Measurements from ENCODE around the gene MARVELD1. TPM values are rescaled to one million over a fixed set of nuclear protein-coding genes. Genes with fewer than 3 reads are reported as not detected.

Gene MARVELD1
- total and polyA plus RNA-seq, 2 of the 13 experiments (the other 11 are each of a cell fraction or from before 2014, with no cell fraction given): not detected

DNA sequence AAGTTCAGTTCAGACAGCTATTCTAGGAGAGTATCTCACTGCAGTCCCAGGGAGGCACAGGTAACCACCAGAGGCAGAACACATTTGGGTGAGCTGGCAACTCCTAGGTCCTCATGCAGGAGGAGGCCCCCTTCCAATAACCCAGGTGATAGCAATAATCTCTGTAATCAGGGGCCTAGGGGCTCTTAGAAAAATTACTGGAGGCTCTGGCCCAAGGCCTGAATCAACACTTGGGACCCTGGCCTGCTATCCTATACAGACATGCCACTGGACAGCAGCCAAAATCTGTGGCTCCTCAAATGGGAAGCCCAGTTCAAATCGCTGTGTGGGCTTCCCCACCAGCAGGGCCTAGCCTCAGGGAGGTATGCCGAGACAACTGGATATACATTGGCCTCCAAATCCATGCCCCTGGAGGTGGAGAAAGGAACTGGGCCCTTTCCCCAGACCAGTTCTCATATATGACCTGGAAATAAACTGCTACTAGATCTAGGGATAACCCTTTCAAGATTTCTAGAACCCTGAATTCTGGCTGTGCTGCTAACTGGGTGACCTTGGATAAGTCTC is 28.1 kb upstream of the MARVELD1 start (continued):
- TF ChIP-seq ZNF558 (CRISPR knock-in tag; IDR thresholded peaks at IDR 0.05; ENCODE audit: borderline replicate concordance): 0 out of 2 replicates have a peak, but pooled peaks have one; percentile 44
- peak; percentile 79 for TF ChIP-seq ZFY (CRISPR knock-in tag; IDR thresholded peaks at IDR 0.05)
- peak; percentile 81; the same call in 1 of the 2 replicates for TF ChIP-seq ZNF615 (CRISPR knock-in tag; IDR thresholded peaks at IDR 0.05; ENCODE audit: borderline replicate concordance)
- 0 out of 2 replicates have a peak, but pooled peaks have one; percentile 19 for TF ChIP-seq ZNF761 (CRISPR knock-in tag; conservative IDR thresholded peaks at IDR 0.05)
- peak in 1 of 2 experiments; percentile 30; a peak in 1 of 4 replicates for TF ChIP-seq HMGXB4 (CRISPR knock-in tag; IDR thresholded peaks at IDR 0.05; ENCODE audit: borderline replicate concordance in 1 of 2, low read depth in 1 of 2)
- TF ChIP-seq UBTF (CRISPR knock-in tag; IDR thresholded peaks at IDR 0.05): peak; percentile 61; the same call in 1 of the 2 replicates
- TF ChIP-seq, protein P1, sequence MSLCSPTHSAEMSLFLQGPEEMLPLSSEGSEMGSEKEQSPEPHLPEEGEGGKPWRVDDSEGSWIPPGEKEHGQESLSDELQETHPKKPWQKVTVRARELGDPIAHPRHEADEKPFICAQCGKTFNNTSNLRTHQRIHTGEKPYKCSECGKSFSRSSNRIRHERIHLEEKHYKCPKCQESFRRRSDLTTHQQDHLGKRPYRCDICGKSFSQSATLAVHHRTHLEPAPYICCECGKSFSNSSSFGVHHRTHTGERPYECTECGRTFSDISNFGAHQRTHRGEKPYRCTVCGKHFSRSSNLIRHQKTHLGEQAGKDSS (CRISPR knock-in tag; IDR thresholded peaks at IDR 0.05; ENCODE audit: borderline replicate concordance, low read depth): 0 out of 2 replicates have a peak, but pooled peaks have one; percentile 52
- TF ChIP-seq ZKSCAN8 (CRISPR knock-in tag; IDR thresholded peaks at IDR 0.05; ENCODE audit: borderline replicate concordance): 0 out of 2 replicates have a peak, but pooled peaks have one; percentile 1
- TF ChIP-seq ZNF350 (CRISPR knock-in tag; IDR thresholded peaks at IDR 0.05; ENCODE audit: borderline replicate concordance, low read depth): peak; percentile 69; the same call in 1 of the 2 replicates
- TF ChIP-seq ZNF788 (CRISPR knock-in tag; IDR thresholded peaks at IDR 0.05; ENCODE audit: borderline replicate concordance): peak; percentile 18; the same call in 1 of the 2 replicates
- no peak for TF ChIP-seq ZIK1 (CRISPR knock-in tag; IDR thresholded peaks at IDR 0.05; ENCODE audit: borderline replicate concordance, low read depth)
- TF ChIP-seq ZNF414 (CRISPR knock-in tag; IDR thresholded peaks at IDR 0.05): no peak
- no peak for TF ChIP-seq SP140L (CRISPR knock-in tag; IDR thresholded peaks at IDR 0.05; ENCODE audit: borderline replicate concordance)
- no peak for TF ChIP-seq ZNF576 (CRISPR knock-in tag; IDR thresholded peaks at IDR 0.05)
- no peak for TF ChIP-seq TRIM22 (IDR thresholded peaks at IDR 0.05)
- 0 out of 2 replicates have a peak, but pooled peaks have one; percentile 29 for TF ChIP-seq SPEN (CRISPR knock-in tag; IDR thresholded peaks at IDR 0.05; ENCODE audit: low read depth)
- TF ChIP-seq ZBTB46 (CRISPR knock-in tag; IDR thresholded peaks at IDR 0.05; ENCODE audit: borderline replicate concordance): no peak
- 0 out of 2 replicates have a peak, but pooled peaks have one; percentile 2 for TF ChIP-seq MED1 (CRISPR knock-in tag; IDR thresholded peaks at IDR 0.05)

All from HepG2 (cell line).